GM12873 (cell line): ENCODE data around the gene UROS.

ENCODE experiments used
- TF ChIP-seq, protein P1 (sequence below): IDR thresholded peaks from 2 replicates; pipeline ENCODE4 v1.5.1; 2012; ENCODE audit warnings: low read depth, mild to moderate bottlenecking, moderate library complexity, low read length, control low read depth; ENCODE audit not compliant: insufficient read depth; ENCODE audit errors: missing control alignments

UROS gene

DNA sequence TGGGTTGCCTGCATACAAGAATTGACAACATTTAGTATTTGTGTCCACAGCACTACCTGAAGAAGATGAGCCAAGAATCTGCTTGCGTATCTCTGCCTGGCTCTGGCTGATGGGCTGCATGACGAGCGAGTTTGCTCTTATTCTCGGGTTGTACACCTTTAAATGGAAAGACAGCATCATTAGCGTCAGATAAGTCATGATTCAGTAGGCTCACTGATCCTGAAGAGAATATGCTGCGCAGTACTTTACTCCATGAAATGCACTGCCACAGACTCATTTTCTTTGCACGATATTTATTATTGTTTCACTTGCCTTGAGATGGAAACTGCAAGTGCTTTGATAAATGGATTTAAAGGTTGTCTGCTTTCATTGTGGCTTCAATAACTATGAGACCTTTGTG lies 29.4 kb upstream of the UROS start:
- TF ChIP-seq, protein P1, sequence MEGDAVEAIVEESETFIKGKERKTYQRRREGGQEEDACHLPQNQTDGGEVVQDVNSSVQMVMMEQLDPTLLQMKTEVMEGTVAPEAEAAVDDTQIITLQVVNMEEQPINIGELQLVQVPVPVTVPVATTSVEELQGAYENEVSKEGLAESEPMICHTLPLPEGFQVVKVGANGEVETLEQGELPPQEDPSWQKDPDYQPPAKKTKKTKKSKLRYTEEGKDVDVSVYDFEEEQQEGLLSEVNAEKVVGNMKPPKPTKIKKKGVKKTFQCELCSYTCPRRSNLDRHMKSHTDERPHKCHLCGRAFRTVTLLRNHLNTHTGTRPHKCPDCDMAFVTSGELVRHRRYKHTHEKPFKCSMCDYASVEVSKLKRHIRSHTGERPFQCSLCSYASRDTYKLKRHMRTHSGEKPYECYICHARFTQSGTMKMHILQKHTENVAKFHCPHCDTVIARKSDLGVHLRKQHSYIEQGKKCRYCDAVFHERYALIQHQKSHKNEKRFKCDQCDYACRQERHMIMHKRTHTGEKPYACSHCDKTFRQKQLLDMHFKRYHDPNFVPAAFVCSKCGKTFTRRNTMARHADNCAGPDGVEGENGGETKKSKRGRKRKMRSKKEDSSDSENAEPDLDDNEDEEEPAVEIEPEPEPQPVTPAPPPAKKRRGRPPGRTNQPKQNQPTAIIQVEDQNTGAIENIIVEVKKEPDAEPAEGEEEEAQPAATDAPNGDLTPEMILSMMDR = no peak

DNA sequence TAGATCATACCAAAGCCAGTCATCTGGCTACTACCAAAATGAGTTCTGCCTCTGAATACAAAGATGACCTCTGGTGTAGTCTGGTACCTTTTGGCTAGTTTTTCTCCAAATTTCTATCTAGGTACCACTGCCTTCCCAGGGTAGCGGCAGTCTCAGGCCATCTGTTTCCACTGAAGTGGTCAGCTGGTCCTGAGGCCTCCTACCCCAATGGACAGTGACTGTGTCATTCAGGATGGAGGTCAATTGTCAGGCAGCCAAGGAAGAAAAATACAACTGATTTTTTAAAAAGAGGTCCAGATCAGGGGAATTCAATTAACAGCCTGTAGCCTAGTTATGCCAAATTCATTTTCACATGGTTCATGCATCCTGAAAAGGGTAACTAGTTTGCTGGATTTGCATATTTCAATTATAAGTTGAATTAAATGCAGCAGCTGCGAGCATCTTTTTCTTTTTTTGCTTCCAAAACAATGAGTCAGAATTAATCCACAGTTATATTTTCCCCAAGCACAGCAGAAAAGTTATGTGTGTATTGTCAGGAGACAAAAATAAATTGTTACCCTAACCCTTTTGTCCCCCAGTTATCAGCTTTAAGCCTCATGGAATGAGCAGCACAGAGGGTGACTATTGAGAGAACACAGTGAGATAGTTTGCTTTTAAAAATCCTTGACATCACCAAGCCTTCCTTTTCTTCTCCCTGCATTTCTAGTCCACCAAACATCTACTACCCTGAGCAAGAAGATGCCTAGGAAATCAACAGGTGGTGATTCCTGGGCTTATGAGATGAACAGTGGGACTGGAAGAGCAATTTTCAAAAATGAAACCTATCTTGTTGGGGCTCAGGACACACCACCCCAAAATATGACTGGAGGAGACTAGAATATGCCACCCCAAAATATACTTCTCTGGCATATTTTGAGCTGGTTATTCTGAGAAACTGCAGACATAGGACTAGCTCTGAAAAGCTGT lies 28.0 kb upstream of the UROS start:
- TF ChIP-seq, protein P1 = no peak

DNA sequence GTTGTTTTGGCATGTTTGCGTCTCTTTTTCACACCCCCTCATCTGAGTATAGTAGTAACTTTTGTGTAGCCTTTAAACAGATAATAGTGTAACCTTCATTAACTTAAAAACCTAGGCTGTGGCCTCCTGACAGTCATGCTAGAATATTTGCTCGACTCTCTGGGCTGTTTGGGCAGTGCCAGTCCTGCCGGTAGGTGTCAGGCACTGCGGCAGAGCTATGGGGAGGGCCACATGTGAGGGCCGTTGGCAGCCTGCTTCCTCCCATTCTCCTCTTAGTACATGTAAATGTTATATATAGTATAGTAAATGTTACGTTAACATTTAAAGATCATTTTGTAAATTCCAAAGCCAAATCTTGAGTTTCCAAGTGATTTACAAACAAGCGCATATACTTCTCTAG lies 26.4 kb upstream of the UROS start:
- TF ChIP-seq, protein P1 = no peak

DNA sequence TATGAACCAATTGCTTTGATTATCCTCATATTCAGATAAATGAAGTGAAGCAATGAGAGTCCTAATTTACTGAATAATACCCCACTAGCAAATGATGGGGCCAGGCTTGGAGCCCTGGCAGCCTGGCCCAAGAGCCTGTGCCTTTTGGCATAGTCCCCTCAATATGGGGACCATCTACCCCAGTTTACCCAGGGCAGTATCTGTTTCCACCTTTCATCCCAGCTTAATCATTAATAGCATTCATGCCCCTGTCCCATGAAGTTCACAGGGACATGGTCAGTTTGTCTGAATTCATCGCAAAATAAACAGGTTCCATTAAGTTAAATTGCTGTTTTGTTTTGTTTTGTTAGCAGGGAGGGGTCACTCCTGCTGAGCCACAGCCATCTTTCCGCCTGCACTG lies 25.8 kb upstream of the UROS start:
- TF ChIP-seq, protein P1 = no peak

DNA sequence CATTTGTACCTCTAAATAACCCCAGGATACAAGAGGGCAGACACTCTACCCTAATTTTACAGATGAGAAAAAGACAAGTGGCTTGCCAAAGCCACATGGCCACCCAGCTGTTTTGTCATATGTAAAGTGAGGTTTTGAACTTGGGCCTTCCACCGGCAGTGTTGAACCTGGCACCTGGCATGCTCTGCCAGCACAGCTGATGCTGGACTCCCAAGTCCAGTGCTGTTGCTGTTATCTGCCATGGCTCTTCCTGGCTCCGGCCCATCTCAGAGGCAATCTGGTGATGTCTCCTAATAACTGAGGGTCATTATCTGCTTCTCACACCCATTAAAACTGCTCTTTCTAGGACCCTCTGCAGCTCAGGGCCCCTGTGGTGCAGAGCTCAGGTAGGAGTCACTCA lies 25.3 kb upstream of the UROS start:
- TF ChIP-seq, protein P1 = no peak

DNA sequence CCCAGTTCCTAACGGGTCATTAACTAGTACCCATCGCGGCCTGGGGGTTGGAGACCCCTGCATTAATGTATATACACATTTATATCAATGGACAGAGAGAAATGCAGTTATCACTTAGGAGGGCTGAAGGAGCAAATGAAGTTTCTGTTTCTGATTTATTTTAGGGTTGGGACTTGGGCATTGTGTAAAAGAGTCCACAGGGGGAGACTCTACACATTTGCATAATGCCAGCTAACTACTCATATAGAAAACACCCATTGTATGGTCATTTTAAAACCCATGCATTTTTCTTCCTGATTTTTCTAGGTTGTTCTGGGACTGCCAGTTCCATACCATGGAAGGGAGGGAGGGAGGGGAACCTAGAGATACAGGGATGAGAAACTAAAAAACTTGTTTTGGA lies 23.8 kb upstream of the UROS start:
- TF ChIP-seq, protein P1 = no peak

DNA sequence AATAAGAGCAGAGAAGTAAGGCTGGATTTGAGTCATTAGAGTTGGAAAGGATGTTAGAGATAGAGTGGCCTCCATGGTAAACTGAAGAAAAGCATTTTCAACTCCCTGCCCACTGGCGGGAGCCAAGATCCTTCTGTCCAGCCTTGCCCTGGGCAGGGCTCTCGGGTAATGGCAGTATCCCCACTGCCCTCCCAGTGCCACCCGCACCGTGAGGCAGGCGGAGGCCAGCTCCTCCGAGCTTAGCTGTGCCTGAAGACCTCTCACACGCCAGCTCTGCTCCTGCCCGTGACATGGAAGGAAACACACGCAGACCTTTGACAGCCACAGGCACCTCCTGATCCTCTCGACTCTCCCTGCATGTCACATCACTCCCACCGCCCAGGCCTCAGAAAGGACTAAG lies 22.6 kb upstream of the UROS start:
- TF ChIP-seq, protein P1 = no peak
